RWPE1 (cell line): ENCODE measurements around the gene PAK5.

Experiments used
- CTCF ChIA-PET: fragments of 350-600 bp; sonication (Branson Sonifier 250); formaldehyde crosslinking; extraction: SDS; loops from one replicate; lab custom pipeline; 2021; lab: Yijun Ruan, JAX
- POLR2A ChIA-PET: fragments of 400-600 bp; formaldehyde crosslinking; extraction: SDS; loops from one replicate; lab custom pipeline; 2020; ENCODE audit warnings: antibody characterized with exemption; ENCODE audit not compliant: low non-redundant PET; lab: Yijun Ruan, JAX
- DNase-seq: peaks from one replicate; pipeline ENCODE4 v3.0.0; 2012; ENCODE audit warnings: low spot score
- H3K27ac ChIP-seq: fragments of 450-650 bp; 2 replicates; pipeline ENCODE4 v1.5.1; 2017
- TF ChIP-seq, protein P1 (sequence below): fragments of 450-650 bp; conservative IDR thresholded peaks from 2 replicates; pipeline ENCODE4 v1.5.1; 2017; ENCODE audit warnings: low read depth, mild to moderate bottlenecking

The PAK5 gene

DNA sequence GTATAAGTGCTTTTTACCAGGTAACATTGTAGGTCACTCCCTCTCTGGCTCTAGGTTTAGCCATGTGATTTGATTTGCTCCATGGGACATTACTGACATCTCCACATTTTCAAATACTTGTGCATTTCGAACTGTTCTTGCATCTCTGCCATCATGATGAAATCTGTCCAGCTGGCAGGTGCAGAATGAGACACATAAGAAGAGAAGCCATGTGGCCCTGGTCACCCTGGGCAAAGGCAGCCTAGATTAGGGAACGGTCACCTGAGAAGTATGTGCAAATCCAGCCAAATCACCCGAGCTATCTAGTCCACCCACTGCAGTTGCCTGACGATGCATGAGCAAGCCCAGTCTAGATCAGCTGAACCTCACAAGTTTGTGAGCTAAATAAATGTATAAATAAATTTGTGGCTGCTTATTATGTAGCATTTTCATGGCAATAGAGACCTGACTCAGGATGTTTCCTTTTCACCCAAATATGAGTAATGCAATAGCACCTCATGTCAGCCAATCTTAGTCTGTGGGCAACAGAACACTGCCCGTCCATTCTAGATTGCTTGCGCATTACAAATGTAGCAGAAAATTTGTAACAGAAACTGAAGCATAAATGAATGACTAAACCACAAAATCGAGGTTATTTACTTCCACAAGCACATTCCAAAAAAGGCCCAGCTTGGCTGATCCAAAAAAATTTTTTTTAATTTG is 115.2 kb downstream of the PAK5 start:
- TF ChIP-seq, protein P1, sequence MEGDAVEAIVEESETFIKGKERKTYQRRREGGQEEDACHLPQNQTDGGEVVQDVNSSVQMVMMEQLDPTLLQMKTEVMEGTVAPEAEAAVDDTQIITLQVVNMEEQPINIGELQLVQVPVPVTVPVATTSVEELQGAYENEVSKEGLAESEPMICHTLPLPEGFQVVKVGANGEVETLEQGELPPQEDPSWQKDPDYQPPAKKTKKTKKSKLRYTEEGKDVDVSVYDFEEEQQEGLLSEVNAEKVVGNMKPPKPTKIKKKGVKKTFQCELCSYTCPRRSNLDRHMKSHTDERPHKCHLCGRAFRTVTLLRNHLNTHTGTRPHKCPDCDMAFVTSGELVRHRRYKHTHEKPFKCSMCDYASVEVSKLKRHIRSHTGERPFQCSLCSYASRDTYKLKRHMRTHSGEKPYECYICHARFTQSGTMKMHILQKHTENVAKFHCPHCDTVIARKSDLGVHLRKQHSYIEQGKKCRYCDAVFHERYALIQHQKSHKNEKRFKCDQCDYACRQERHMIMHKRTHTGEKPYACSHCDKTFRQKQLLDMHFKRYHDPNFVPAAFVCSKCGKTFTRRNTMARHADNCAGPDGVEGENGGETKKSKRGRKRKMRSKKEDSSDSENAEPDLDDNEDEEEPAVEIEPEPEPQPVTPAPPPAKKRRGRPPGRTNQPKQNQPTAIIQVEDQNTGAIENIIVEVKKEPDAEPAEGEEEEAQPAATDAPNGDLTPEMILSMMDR, result no peak
- no peak for DNase-seq
- ChIA-PET POLR2A (no interaction called here), CTCF (interaction anchor here (0.6 kb wide), 1 partner anchor 43 kb away, joined by 4 read pairs; no protein-coding TSS in a partner anchor)
- no peak overlapping the region for H3K27ac ChIP-seq

DNA sequence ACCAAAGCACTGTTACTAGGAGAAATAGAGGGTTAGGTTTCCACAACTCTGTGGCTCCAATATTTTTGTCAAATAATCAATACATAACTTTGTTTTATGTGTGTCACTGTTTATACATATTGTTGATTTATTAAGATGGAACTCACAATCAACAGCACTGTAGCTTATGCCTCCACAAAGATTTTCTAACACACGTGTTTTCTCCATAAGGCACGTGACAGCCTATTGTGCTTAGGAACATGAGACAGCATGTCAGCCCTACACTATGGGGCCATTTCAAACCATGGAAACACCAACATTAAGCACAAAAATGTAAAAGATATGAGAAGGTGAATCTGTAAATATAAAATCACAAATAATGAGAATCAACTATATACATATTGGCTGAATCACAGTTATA is 127.0 kb downstream of the PAK5 start:
- DNase-seq, result no peak
- ChIA-PET POLR2A (no interaction called here), CTCF (no interaction called here)
- no peak overlapping the region for H3K27ac ChIP-seq
- TF ChIP-seq, protein P1, result no peak

DNA sequence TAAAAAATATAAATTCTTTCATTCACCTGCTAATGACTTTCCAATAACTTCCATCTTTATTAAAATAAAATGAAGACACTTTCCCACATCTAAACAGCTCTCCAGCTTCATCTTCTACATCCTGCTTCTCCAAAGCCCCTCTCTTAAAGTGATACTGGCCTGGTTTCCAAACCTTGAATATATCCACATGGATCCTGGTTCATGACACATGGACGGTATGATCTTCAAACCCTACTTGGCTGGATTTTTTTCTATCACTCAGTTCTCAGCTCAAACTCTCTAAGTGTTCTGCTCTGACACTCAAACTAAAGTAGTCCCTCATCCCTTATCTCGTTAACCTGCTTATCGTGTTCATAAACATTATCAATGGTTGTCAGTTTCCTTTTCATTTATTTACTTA is 128.2 kb downstream of the PAK5 start:
- DNase-seq, result no peak
- CTCF ChIA-PET, result no interaction called here
- TF ChIP-seq, protein P1, result no peak
- no peak overlapping the region for H3K27ac ChIP-seq
- POLR2A ChIA-PET, result no interaction called here

DNA sequence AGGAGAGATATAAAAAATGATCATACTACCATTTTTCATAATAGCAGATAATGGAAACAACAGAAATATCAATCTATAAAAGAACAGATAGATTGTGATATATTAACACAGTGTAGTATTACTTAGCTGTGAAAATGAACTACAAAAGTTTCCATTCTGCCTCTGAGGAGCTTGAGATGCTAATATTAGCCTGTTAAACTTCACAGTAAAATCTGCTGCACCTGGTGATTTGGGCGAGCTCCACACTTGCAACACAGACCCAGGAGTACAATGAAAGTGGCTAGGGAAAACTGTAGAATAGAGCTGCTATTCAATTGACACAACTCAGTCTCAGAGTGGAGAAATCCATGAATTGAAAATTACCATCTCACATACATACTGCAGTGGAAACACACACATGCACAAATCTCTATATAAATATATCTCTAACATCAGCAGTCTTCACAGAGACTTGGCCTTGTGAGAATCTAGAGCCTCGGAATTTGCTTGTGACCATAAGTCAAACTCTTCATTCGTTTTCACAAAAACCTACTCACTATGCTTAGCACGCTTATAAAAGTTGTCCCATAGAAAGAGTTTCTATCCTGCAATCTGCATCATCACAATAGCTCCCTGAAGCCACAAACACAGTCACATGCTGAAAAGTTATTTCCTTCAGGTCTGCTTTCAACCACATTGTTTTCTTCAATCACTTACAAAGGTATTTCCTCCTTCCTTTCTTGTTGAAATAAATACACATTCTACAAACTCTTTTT is 133.0 kb downstream of the PAK5 start:
- no peak for DNase-seq
- H3K27ac ChIP-seq, result no peak overlapping the region
- TF ChIP-seq, protein P1, result no peak
- ChIA-PET CTCF (no interaction called here), POLR2A (no interaction called here)

DNA sequence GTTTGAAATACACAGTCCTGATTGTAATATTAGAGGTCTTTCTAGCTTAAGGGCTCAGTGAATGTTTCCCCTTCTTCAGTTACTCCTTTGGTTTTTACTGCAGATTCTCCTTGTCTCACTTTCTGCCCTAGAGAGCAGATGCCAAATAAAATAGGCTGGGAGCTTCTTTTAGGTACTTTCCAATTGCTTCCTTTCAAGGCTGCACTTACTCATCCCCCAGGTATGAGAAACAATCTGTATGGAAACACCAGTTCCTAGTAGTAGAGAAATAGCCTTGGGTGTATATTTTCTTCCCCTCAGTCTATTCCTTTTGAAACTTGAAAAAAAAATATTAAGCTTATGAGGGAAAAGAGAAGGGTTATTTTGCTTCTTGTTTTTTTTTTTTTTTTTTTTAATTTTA is 139.7 kb downstream of the PAK5 start:
- peak; percentile 13 for DNase-seq
- CTCF ChIA-PET, result no interaction called here
- POLR2A ChIA-PET, result no interaction called here
- TF ChIP-seq, protein P1, result no peak
- H3K27ac ChIP-seq, result no peak overlapping the region

DNA sequence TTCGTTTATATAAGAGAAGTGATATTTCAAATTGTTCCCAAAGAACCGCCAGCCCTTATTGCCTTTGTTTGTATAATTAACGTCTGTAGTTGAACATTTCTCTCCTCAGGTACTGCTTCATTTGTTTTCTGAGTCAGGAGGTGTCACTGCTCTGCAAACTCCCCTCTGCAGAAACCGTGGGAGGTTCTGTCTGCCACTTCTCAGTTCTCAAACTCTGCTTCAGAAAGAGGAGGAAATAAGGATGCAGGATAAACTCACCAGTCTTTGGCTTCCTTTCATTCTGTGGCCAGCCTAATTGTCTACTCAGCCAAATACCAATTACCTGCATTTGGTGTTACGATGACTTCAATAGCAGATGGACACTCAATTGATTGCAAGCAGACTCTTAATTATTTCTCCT is 149.8 kb downstream of the PAK5 start:
- no peak for DNase-seq
- CTCF ChIA-PET, result no interaction called here
- no peak overlapping the region for H3K27ac ChIP-seq
- POLR2A ChIA-PET, result no interaction called here
- TF ChIP-seq, protein P1, result no peak
